Activated CD4-positive, alpha-beta memory T cell treated with anti-CD3 and anti-CD28 coated beads, Interleukin-2, amount 10 ng/mL, durations not matched to agents 7 days and 5 days (primary cell): ENCODE measurements around the gene TAOK1. TPM values are rescaled to one million over a fixed set of nuclear protein-coding genes. Genes with fewer than 3 reads are reported as not detected.
A peak's percentile ranks its signal among the peaks of the same experiment; 100 is the strongest.

Source experiments
- CTCF ChIA-PET: fragments of 350-600 bp; sonication (Branson Sonifier 250); formaldehyde crosslinking; loops from one replicate; lab custom pipeline; 2021; ENCODE audit warnings: antibody characterized with exemption, inconsistent platforms; lab: Charles Lee
- POLR2A ChIA-PET: fragments of 350-600 bp; sonication (Branson Sonifier 250); formaldehyde crosslinking; loops from one replicate; lab custom pipeline; 2021; ENCODE audit warnings: antibody characterized with exemption; lab: Charles Lee
- DNase-seq: peaks from one replicate; pipeline ENCODE4 v3.0.0-alpha.2; 2020
- H3K27ac Mint-ChIP-seq: one replicate; pipeline ENCODE4 v1.8.0; 2021; ENCODE audit warnings: mild to moderate bottlenecking, mixed read lengths
- H3K27me3 Mint-ChIP-seq: one replicate; pipeline ENCODE4 v1.8.0; 2021; ENCODE audit warnings: mixed read lengths
- H3K36me3 Mint-ChIP-seq: one replicate; pipeline ENCODE4 v1.8.0; 2021; ENCODE audit warnings: low read depth, mixed read lengths
- H3K4me1 Mint-ChIP-seq: one replicate; pipeline ENCODE4 v1.8.0; 2021; ENCODE audit warnings: mixed read lengths
- H3K4me3 Mint-ChIP-seq: one replicate; pipeline ENCODE4 v1.8.0; 2021; ENCODE audit warnings: mild to moderate bottlenecking, mixed read lengths
- H3K9me3 Mint-ChIP-seq: one replicate; pipeline ENCODE4 v1.8.0; 2021; ENCODE audit warnings: mixed read lengths
- total RNA-seq, 2 experiments: library from RNA; stranded (reverse); gene quantifications; one replicate each; pipeline ENCODE4 v1.2.3, GENCODE V29; 2021

Gene TAOK1
- total RNA-seq, 2 experiments from 2014 or later, result 50.0 to 51.0 TPM

DNA sequence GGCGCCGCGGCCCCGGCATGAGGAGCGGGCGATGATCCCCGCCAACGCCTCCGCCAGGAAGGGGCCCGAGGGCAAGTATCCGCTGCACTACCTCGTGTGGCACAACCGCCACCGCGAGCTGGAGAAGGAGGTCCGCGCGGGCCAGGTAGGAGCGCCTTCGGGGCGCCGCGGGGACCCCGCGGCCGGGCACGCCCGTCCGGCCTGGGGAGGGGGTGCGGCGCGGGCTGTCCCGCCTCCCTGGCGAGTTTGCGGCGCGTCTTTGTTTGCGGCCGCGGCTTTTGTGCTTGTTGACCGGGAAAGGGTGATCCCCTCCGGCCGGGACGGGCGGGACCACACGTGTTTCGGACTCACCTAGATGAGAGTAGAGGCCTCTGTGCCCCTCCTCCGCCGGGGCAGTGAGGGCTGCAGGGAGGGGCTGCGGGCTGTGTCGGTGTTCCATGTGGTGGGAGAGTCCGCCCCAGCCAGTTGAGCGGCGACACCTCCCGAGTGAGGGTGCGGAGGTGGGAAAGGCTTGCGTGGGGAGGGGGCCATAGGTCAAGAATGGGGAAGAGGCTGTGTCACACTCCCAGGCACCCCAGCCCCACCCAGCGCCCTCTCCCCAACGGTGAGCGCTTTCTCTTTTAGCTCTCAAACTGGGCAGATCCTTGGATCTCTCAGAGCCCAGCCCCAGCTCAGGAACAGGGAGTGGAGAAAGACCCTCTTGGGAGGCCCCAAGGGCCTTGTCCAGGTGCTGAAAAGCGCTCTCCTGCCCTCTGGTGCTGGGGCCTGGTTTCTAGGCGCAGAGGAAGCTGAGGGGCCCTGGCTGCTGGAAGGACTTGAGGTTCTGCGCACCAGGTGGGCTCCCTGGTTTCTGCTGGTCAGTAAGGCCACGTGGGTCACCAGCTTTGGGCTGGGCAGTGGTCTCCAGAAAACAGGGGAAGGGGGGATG lies 203.7 kb downstream of the TAOK1 start:
- Mint-ChIP-seq H3K36me3 (no peaks in the 10 kb centered on the region), H3K27ac (no peak overlapping the region), H3K4me3 (peak overlapping the region; percentile 70), H3K4me1 (peaks cover 41% of the 10 kb centered on the region), H3K27me3 (no peaks in the 10 kb centered on the region), H3K9me3 (no peaks in the 10 kb centered on the region)
- no peak for DNase-seq
- POLR2A ChIA-PET, result interaction anchor here (0.8 to 4.5 kb wide), 7 partner anchors 14 to 337 kb away, joined by 3 to 89 read pairs (median 5); partner anchors contain the start of genes ABHD15, CORO6 and TP53I13
- CTCF ChIA-PET, result interaction anchor here (0.6 to 4.8 kb wide), 8 partner anchors 13 to 738 kb away, joined by 3 to 75 read pairs (median 4); no protein-coding TSS in a partner anchor

DNA sequence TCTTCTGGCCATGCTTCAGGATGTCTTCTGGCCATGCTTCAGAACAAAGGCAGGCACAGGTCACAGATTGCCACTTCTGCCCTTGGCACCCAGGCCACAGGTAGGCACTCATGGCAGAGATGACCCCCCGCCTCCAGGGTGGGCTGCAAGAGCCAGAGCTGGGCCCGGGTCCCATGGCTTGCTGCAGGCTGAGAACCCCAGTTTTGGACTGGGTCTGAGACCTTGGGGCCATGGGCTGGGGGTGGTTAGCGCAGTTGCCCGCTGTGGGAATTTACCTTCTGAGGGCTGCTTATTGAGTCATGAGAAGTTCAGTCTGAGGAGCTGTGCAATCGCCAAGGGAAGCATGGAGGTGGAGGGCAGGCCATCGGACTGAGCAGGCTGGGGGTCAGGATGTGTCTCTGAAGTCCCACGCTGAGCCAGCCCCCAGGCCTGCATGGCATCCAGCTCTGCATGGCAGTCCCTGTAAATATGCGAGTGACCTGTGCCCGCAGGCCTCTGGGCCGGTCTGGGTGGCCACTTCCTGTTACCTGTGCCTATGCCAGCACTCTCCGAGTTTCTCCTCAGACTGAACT lies 204.4 kb downstream of the TAOK1 start:
- peaks cover 43% of the 10 kb centered on the region for H3K4me1 Mint-ChIP-seq
- no peaks in the 10 kb centered on the region for H3K9me3 Mint-ChIP-seq
- H3K27ac Mint-ChIP-seq, result no peak overlapping the region
- no peaks in the 10 kb centered on the region for H3K36me3 Mint-ChIP-seq
- ChIA-PET CTCF (interaction anchor here (0.6 to 4.8 kb wide), 6 partner anchors 14 to 737 kb away, joined by 3 to 75 read pairs (median 4); no protein-coding TSS in a partner anchor), POLR2A (interaction anchor here (0.8 to 4.5 kb wide), 5 partner anchors 13 to 112 kb away, joined by 3 to 89 read pairs (median 3); partner anchors contain the start of genes ABHD15, CORO6 and TP53I13)
- H3K4me3 Mint-ChIP-seq, result peak overlapping the region; percentile 70
- DNase-seq, result no peak
- H3K27me3 Mint-ChIP-seq, result no peaks in the 10 kb centered on the region

DNA sequence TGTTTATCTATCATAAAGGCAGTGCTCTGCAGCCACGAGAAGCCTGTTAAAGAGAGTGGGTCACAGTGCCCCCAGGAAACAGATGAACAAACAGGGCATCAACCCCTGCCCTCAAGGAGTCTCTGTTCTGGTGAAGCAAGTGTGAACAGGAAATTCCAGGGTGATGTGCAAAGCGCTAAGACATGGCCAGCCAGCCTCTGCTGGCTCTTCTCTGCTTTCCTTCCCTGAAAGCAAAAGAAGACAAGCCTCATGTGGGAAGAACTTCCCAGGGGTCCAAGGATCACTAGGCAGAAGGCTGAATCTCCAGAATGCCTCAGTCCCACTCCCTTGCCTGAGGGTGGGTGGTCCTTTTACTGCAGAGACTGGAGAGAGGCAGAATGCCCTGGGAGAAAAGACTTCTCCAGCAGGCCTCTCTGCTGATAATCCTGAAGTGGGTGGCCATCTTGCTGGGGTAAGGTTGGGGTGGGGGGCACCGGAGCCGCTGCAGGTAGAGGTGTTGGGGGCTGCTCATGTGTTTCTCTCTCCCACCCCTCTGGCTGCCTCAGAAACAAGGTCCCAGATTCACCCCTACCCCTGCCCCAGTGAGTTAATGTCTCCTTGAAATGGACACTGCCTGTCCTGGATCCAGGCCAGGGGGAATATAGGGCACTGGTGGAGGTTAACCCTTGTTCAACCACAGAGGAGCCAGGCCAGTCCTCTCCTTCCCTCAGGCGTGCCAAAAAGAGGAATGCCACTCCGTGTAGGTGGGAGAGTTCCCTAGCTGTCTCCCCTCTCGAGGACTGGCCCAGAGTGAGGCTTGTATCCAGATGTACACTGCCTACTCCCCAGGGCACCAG lies 205.2 kb downstream of the TAOK1 start:
- peak overlapping the region; percentile 70 for H3K4me3 Mint-ChIP-seq
- ChIA-PET POLR2A (interaction anchor here (1.2 to 1.3 kb wide), 2 partner anchors 12 kb away, joined by 3 read pairs; no protein-coding TSS in a partner anchor), CTCF (interaction anchor here (1.0 to 4.8 kb wide), 4 partner anchors 14 to 21 kb away, joined by 3 to 75 read pairs (median 6); no protein-coding TSS in a partner anchor)
- H3K36me3 Mint-ChIP-seq, result no peaks in the 10 kb centered on the region
- no peak for DNase-seq
- H3K9me3 Mint-ChIP-seq, result no peaks in the 10 kb centered on the region
- H3K27me3 Mint-ChIP-seq, result no peaks in the 10 kb centered on the region
- no peak overlapping the region for H3K27ac Mint-ChIP-seq
- H3K4me1 Mint-ChIP-seq, result peaks cover 37% of the 10 kb centered on the region

GRCh38 chr17:29595943-29596774 lies 206.0 kb downstream of the TAOK1 start:
- POLR2A ChIA-PET, result interaction anchor here (1.3 kb wide), 1 partner anchor 11 kb away, joined by 3 read pairs; no protein-coding TSS in a partner anchor
- no peak for DNase-seq
- H3K27ac Mint-ChIP-seq, result no peak overlapping the region

GRCh38 chr17:29596811-29597210 lies 206.6 kb downstream of the TAOK1 start:
- Mint-ChIP-seq H3K4me3 (no peak overlapping the region), H3K9me3 (no peaks in the 10 kb centered on the region), H3K27ac (no peak overlapping the region), H3K4me1 (peaks cover 22% of the 10 kb centered on the region), H3K27me3 (no peaks in the 10 kb centered on the region), H3K36me3 (no peaks in the 10 kb centered on the region)
- DNase-seq, result no peak
- CTCF ChIA-PET, result interaction anchor here (0.5 to 1.8 kb wide), 4 partner anchors 16 to 355 kb away, joined by 3 to 7 read pairs (median 3); no protein-coding TSS in a partner anchor
- POLR2A ChIA-PET, result interaction anchor here (1.0 to 1.3 kb wide), 2 partner anchors 10 to 29 kb away, joined by 3 read pairs; no protein-coding TSS in a partner anchor

More at GRCh38 chr17:29595943-29596774, 206.0 kb downstream of the TAOK1 start:
- H3K36me3 Mint-ChIP-seq, result no peaks in the 10 kb centered on the region
- H3K9me3 Mint-ChIP-seq, result no peaks in the 10 kb centered on the region
- CTCF ChIA-PET, result interaction anchor here (0.5 to 1.8 kb wide), 2 partner anchors 17 to 355 kb away, joined by 3 to 7 read pairs; no protein-coding TSS in a partner anchor
- H3K4me3 Mint-ChIP-seq, result no peak overlapping the region
- H3K27me3 Mint-ChIP-seq, result no peaks in the 10 kb centered on the region
- H3K4me1 Mint-ChIP-seq, result peaks cover 29% of the 10 kb centered on the region

GRCh38 chr17:29597361-29598172 lies 207.4 kb downstream of the TAOK1 start:
- ChIA-PET POLR2A (interaction anchor here (1.0 kb wide), 1 partner anchor 30 kb away, joined by 3 read pairs; no protein-coding TSS in a partner anchor), CTCF (interaction anchor here (0.9 to 1.8 kb wide), 3 partner anchors 16 to 179 kb away, joined by 3 to 7 read pairs (median 3); no protein-coding TSS in a partner anchor)
- Mint-ChIP-seq H3K36me3 (no peaks in the 10 kb centered on the region), H3K27ac (no peak overlapping the region), H3K4me3 (no peak overlapping the region), H3K4me1 (peaks cover 15% of the 10 kb centered on the region), H3K27me3 (no peaks in the 10 kb centered on the region), H3K9me3 (no peaks in the 10 kb centered on the region)
- DNase-seq, result no peak

Other genes starting within 250 kb of the TAOK1 start
- 100 to 1,000 TPM in 1 of 2 experiments, 10 to 100 TPM in 1; 92.6 to 100 TPM for gene MYO18A, start 210.0 kb upstream of the TAOK1 start, total RNA-seq
- gene CRYBA1, start 143.5 kb upstream of the TAOK1 start, total RNA-seq, result not detected
- gene NUFIP2, start 96.2 kb upstream of the TAOK1 start, total RNA-seq, result 10 to 100 TPM; 60.1 to 65.3 TPM
- 10 to 100 TPM; 18.5 to 19.3 TPM for gene ABHD15, start 176.7 kb downstream of the TAOK1 start, total RNA-seq
- 100 to 1,000 TPM; 112 to 118 TPM for gene TP53I13, start 178.3 kb downstream of the TAOK1 start, total RNA-seq
- 10 to 100 TPM; 76.6 to 80.4 TPM for gene GIT1, start 199.3 kb downstream of the TAOK1 start, total RNA-seq
- gene ANKRD13B, start 202.8 kb downstream of the TAOK1 start, total RNA-seq, result 10 to 100 TPM; 11.3 to 13.6 TPM
- 1 to 10 TPM; 5.3 to 5.6 TPM for gene CORO6, start 232.5 kb downstream of the TAOK1 start, total RNA-seq